OCI-LY3 (cell line): ENCODE measurements around the gene MTCL3.

Source experiments
- CTCF ChIP-seq: fragments of 200-600, 300-600 bp; sonication (generic); IDR thresholded peaks from 2 replicates; pipeline ENCODE4 v1.5.1; 2014; ENCODE audit warnings: antibody characterized with exemption, low read length, low read depth
- EZH2phosphoT487 ChIP-seq: fragments of 200-600 bp; shearing (Covaris generic); IDR thresholded peaks from 2 replicates; pipeline ENCODE4 v1.6.1; 2018; ENCODE audit warnings: antibody characterized with exemption, mixed run types, low read depth

GRCh38 chr6:127554435-127555006 lies 35.4 kb upstream of the MTCL3 start:
- TF ChIP-seq CTCF = peak; percentile 73
- TF ChIP-seq EZH2phosphoT487 = no peak
